ENCODE measurements around the gene LIPC.

The LIPC gene

GRCh38 chr15:58398643-58399042, 33.1 kb upstream of the LIPC start:
- Histone ChIP-seq H3K4me3 (ENCODE audit: low read length) (no peak overlapping the region), H3K36me3 (replicated peaks; ENCODE audit: insufficient read depth, low read length) (no peaks in the 10 kb centered on the region), H3K9me2 (replicated peaks; ENCODE audit: insufficient read depth, low read length) (no peaks in the 10 kb centered on the region), H2AFZ (ENCODE audit: low read length) (no peak overlapping the region), H3K27me3 (replicated peaks; ENCODE audit: insufficient read depth, low read length) (no peaks in the 10 kb centered on the region), H3K4me1 (ENCODE audit: low read length) (peaks cover 3% of the 10 kb centered on the region; the same call in 1 of the 2 replicates), H3K9ac (ENCODE audit: low read length) (no peak overlapping the region), H3K4me2 (ENCODE audit: low read depth, low read length) (no peak overlapping the region), H3F3A (ENCODE audit: insufficient read depth, low read length) (no peaks in the 10 kb centered on the region), H3K27ac (ENCODE audit: low read length) (no peak overlapping the region), H3K79me2 (ENCODE audit: low read length) (no peaks in the 10 kb centered on the region), H4K20me1 (ENCODE audit: insufficient read depth, low read length) (no peaks in the 10 kb centered on the region), H3K9me3 (replicated peaks; ENCODE audit: insufficient read depth, low read length) (no peaks in the 10 kb centered on the region)
- TF ChIP-seq EZH2phosphoT487 (IDR thresholded peaks at IDR 0.05; ENCODE audit: low read length) (no peak), CTCF (IDR thresholded peaks at IDR 0.05; ENCODE audit: low read length) (no peak), EZH2 (optimal IDR thresholded peaks at IDR 0.05; ENCODE audit: low read depth, low read length) (no peak)
- no peak for DNase-seq

GRCh38 chr15:58399739-58400138, 32.1 kb upstream of the LIPC start:
- H3K79me2 ChIP-seq (ENCODE audit: low read length): no peaks in the 10 kb centered on the region
- H3K36me3 ChIP-seq (replicated peaks; ENCODE audit: insufficient read depth, low read length): no peaks in the 10 kb centered on the region
- no peaks in the 10 kb centered on the region for H3F3A ChIP-seq (ENCODE audit: insufficient read depth, low read length)
- TF ChIP-seq EZH2 (optimal IDR thresholded peaks at IDR 0.05; ENCODE audit: low read depth, low read length) (no peak), CTCF (IDR thresholded peaks at IDR 0.05; ENCODE audit: low read length) (no peak), EZH2phosphoT487 (IDR thresholded peaks at IDR 0.05; ENCODE audit: low read length) (no peak)
- H3K27me3 ChIP-seq (replicated peaks; ENCODE audit: insufficient read depth, low read length): no peaks in the 10 kb centered on the region
- no peak overlapping the region for H3K4me2 ChIP-seq (ENCODE audit: low read depth, low read length)
- no peak overlapping the region for H3K4me3 ChIP-seq (ENCODE audit: low read length)
- no peaks in the 10 kb centered on the region for H4K20me1 ChIP-seq (ENCODE audit: insufficient read depth, low read length)
- H3K9me2 ChIP-seq (replicated peaks; ENCODE audit: insufficient read depth, low read length): no peaks in the 10 kb centered on the region
- no peak overlapping the region for H2AFZ ChIP-seq (ENCODE audit: low read length)
- no peak for DNase-seq
- no peaks in the 10 kb centered on the region for H3K4me1 ChIP-seq (ENCODE audit: low read length)
- H3K9ac ChIP-seq (ENCODE audit: low read length): no peak overlapping the region
- H3K27ac ChIP-seq (ENCODE audit: low read length): no peak overlapping the region
- H3K9me3 ChIP-seq (replicated peaks; ENCODE audit: insufficient read depth, low read length): no peaks in the 10 kb centered on the region

- Histone ChIP-seq H3K4me1 (ENCODE audit: low read length) (peaks cover under 1% of the 10 kb centered on the region; the same call in 1 of the 2 replicates), H3K27me3 (replicated peaks; ENCODE audit: insufficient read depth, low read length) (no peaks in the 10 kb centered on the region), H3K9me2 (replicated peaks; ENCODE audit: insufficient read depth, low read length) (no peaks in the 10 kb centered on the region), H3K9ac (ENCODE audit: low read length) (no peak overlapping the region), H3K4me3 (ENCODE audit: low read length) (no peak overlapping the region), H3K79me2 (ENCODE audit: low read length) (no peaks in the 10 kb centered on the region), H4K20me1 (ENCODE audit: insufficient read depth, low read length) (no peaks in the 10 kb centered on the region), H2AFZ (ENCODE audit: low read length) (no peak overlapping the region), H3K27ac (ENCODE audit: low read length) (no peak overlapping the region), H3K36me3 (replicated peaks; ENCODE audit: insufficient read depth, low read length) (no peaks in the 10 kb centered on the region), H3F3A (ENCODE audit: insufficient read depth, low read length) (peaks cover 2% of the 10 kb centered on the region; the same call in 1 of the 2 replicates), H3K9me3 (replicated peaks; ENCODE audit: insufficient read depth, low read length) (no peaks in the 10 kb centered on the region), H3K4me2 (ENCODE audit: low read depth, low read length) (no peak overlapping the region)
- no peak for DNase-seq
- TF ChIP-seq EZH2phosphoT487 (IDR thresholded peaks at IDR 0.05; ENCODE audit: low read length) (no peak), EZH2 (optimal IDR thresholded peaks at IDR 0.05; ENCODE audit: low read depth, low read length) (no peak), CTCF (IDR thresholded peaks at IDR 0.05; ENCODE audit: low read length) (no peak)
These were observed 30.5 kb upstream of the LIPC start for GRCh38 chr15:58401276-58401675.
